ENCODE data around the gene CRYBA1.
"Not testable (repeated sequence)": the region's sequence is repeated elsewhere in the genome, so short reads cannot be mapped to it uniquely, and the experiment has no call there.

The CRYBA1 gene

DNA sequence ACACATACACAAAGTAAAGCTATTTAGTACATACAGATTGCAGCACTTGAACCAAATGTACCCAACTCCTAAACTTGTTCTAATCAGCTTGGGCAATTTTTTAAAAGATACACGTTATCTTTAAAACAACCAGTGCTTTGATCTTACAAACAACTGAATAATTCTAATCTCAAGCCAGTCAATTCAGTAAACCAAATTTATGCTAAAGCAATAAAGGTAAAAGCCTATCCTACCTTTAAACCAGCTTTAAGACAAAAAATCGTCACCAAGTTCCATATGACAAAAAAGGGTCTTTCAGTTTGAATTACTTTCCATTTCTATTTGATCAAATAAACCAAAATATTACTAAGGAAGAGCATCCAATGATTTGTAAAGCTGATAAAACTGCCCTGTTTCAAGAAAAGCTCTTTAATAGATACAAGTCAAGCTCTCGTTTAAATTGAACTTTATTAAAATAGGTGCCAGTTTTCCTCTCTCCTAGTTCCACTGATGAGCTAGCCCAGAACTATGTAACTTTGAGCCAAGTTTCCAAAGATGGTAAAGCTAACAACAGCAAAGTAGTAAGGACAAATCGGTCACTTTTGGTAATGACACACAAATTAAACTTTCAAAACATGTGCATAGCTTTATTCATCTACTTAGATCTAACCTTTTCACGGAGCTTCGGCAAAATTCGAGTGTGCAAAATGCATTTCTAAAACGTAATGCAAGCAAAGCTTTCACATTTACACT lies 10.2 kb downstream of the CRYBA1 start:
- no peak for TF ChIP-seq POLR2AphosphoS5 (IDR thresholded peaks at IDR 0.05; ENCODE audit: low read depth)
- TF ChIP-seq, protein P1, sequence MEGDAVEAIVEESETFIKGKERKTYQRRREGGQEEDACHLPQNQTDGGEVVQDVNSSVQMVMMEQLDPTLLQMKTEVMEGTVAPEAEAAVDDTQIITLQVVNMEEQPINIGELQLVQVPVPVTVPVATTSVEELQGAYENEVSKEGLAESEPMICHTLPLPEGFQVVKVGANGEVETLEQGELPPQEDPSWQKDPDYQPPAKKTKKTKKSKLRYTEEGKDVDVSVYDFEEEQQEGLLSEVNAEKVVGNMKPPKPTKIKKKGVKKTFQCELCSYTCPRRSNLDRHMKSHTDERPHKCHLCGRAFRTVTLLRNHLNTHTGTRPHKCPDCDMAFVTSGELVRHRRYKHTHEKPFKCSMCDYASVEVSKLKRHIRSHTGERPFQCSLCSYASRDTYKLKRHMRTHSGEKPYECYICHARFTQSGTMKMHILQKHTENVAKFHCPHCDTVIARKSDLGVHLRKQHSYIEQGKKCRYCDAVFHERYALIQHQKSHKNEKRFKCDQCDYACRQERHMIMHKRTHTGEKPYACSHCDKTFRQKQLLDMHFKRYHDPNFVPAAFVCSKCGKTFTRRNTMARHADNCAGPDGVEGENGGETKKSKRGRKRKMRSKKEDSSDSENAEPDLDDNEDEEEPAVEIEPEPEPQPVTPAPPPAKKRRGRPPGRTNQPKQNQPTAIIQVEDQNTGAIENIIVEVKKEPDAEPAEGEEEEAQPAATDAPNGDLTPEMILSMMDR (IDR thresholded peaks at IDR 0.05; ENCODE audit: insufficient read depth, low read length), result no peak
- TF ChIP-seq, protein P2, sequence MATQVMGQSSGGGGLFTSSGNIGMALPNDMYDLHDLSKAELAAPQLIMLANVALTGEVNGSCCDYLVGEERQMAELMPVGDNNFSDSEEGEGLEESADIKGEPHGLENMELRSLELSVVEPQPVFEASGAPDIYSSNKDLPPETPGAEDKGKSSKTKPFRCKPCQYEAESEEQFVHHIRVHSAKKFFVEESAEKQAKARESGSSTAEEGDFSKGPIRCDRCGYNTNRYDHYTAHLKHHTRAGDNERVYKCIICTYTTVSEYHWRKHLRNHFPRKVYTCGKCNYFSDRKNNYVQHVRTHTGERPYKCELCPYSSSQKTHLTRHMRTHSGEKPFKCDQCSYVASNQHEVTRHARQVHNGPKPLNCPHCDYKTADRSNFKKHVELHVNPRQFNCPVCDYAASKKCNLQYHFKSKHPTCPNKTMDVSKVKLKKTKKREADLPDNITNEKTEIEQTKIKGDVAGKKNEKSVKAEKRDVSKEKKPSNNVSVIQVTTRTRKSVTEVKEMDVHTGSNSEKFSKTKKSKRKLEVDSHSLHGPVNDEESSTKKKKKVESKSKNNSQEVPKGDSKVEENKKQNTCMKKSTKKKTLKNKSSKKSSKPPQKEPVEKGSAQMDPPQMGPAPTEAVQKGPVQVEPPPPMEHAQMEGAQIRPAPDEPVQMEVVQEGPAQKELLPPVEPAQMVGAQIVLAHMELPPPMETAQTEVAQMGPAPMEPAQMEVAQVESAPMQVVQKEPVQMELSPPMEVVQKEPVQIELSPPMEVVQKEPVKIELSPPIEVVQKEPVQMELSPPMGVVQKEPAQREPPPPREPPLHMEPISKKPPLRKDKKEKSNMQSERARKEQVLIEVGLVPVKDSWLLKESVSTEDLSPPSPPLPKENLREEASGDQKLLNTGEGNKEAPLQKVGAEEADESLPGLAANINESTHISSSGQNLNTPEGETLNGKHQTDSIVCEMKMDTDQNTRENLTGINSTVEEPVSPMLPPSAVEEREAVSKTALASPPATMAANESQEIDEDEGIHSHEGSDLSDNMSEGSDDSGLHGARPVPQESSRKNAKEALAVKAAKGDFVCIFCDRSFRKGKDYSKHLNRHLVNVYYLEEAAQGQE (IDR thresholded peaks at IDR 0.05; ENCODE audit: insufficient replicate concordance, low read depth), result no peak
- TF ChIP-seq GABPA (IDR thresholded peaks at IDR 0.05; ENCODE audit: low read depth), result no peak
- no peak for TF ChIP-seq SPI1 (IDR thresholded peaks at IDR 0.05; ENCODE audit: borderline replicate concordance, low read depth)
- no peak overlapping the region for H3K4me3 ChIP-seq (replicated peaks; ENCODE audit: insufficient read depth, low read length)
- H3K27me3 ChIP-seq (ENCODE audit: insufficient read depth, poor library complexity, severe bottlenecking), result no peaks in the 10 kb centered on the region
- DNase-seq (ENCODE audit: low read depth in 1 of 2, low spot score in 1 of 2), result no peak
- no peak overlapping the region for H3K27ac ChIP-seq (replicated peaks)

DNA sequence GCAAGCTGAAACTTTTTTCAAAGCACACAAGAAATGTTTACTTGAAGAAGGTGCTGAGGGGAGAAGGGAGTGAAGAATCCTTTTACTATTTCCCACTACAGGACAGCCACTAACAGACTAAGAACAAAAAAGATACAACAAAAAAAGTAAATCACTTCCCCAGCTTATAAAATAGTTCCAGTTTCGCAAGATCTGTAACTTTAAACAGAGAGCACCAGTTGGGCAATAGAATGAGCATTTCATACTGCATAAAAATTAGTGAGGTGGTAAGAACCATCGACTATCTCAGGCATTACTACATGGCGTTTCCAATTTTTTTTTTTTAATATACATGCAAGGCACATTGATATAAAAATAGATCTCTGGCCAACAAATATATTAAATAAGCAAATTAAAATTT lies 11.1 kb downstream of the CRYBA1 start:
- TF ChIP-seq, protein P2 (IDR thresholded peaks at IDR 0.05; ENCODE audit: insufficient replicate concordance, low read depth), result no peak
- DNase-seq (ENCODE audit: low read depth in 1 of 2, low spot score in 1 of 2), result no peak

DNA sequence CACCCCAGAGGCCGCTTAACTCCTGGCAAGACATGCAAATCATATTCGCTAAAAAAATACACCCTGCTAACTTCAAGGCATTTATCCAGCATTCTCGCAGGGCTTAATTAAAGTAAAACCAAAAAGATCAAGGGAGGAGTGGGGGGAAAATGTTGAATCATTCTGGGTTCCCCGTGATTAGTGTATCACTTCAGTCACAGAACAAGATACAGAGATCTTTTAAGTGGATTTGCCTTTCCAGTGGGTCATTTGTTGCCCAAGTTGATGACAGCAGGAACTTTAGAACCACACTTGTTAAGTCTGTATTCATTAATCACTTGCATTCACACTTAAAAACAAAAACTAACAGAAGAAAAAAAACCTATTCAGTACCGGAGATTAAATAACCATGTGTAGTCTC lies 17.3 kb downstream of the CRYBA1 start:
- no peaks in the 10 kb centered on the region for H3K27me3 ChIP-seq (ENCODE audit: insufficient read depth, poor library complexity, severe bottlenecking)
- no peak for DNase-seq (ENCODE audit: low read depth in 1 of 2, low spot score in 1 of 2)
- TF ChIP-seq, protein P1 (IDR thresholded peaks at IDR 0.05; ENCODE audit: insufficient read depth, low read length), result no peak
- no peak for TF ChIP-seq POLR2AphosphoS5 (IDR thresholded peaks at IDR 0.05; ENCODE audit: low read depth)
- TF ChIP-seq, protein P2 (IDR thresholded peaks at IDR 0.05; ENCODE audit: insufficient replicate concordance, low read depth), result no peak
- H3K4me3 ChIP-seq (replicated peaks; ENCODE audit: insufficient read depth, low read length), result no peak overlapping the region
- no peak overlapping the region for H3K27ac ChIP-seq (replicated peaks)

More for the DNA sequence above, 11.1 kb downstream of the CRYBA1 start:
- H3K27me3 ChIP-seq (ENCODE audit: insufficient read depth, poor library complexity, severe bottlenecking), result no peaks in the 10 kb centered on the region
- no peak overlapping the region for H3K27ac ChIP-seq (replicated peaks)
- H3K4me3 ChIP-seq (replicated peaks; ENCODE audit: insufficient read depth, low read length), result no peak overlapping the region

DNA sequence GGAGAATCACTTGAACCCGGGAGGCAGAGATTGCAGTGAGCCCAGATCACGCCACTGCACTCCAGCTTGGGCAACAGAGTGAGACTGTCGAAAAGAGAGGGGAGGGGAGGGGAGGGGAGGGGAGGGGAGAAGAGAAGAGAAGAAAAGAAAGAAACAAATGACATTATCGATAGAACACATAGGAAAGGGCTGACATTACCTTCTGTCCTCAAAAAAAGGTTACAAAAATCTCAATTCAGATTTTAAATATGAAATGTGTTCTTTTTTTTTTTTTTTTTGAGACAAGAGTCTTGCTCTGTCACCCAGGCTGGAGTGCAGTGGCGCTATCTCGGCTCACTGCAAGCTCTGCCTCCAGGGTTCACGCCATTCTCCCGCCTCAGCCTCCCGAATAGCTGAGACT lies 25.3 kb downstream of the CRYBA1 start:
- not testable (repeated sequence) for H3K27ac ChIP-seq (replicated peaks); H3K27me3 ChIP-seq (ENCODE audit: insufficient read depth, poor library complexity, severe bottlenecking); DNase-seq (ENCODE audit: low read depth in 1 of 2, low spot score in 1 of 2); H3K4me3 ChIP-seq (replicated peaks; ENCODE audit: insufficient read depth, low read length)
